ENCODE data around the gene RAB3D. TPM values are rescaled to one million over a fixed set of nuclear protein-coding genes. Genes with fewer than 3 reads are reported as not detected.
"Not testable (repeated sequence)": the region's sequence is repeated elsewhere in the genome, so short reads cannot be mapped to it uniquely, and the experiment has no call there.

RAB3D gene
- total RNA-seq, 2 donors from 2014 or later, result 47.7 to 54.0 TPM

GRCh38 chr19:11322269-11323024 lies 17.0 kb downstream of the RAB3D start:
- no peak overlapping the region for H3K9ac ChIP-seq (ENCODE audit: low read depth in 2 of 2, low read length in 2 of 2)
- DNase-seq, result no peak
- no peak overlapping the region for H3K4me3 ChIP-seq
- no peaks in the 10 kb centered on the region for H3K9me3 ChIP-seq
- H3K4me1 ChIP-seq, result no peaks in the 10 kb centered on the region
- H3K27ac ChIP-seq, result no peak overlapping the region
- intact Hi-C loops (cut with DNase I), result no loop called here
- no peaks in the 10 kb centered on the region for H3K36me3 ChIP-seq
- no peaks in the 10 kb centered on the region for H3K27me3 ChIP-seq
- no peak for TF ChIP-seq CTCF (IDR thresholded peaks at IDR 0.05)

GRCh38 chr19:11321191-11322126 lies 18.0 kb downstream of the RAB3D start:
- Histone ChIP-seq H3K9ac (ENCODE audit: low read depth in 2 of 2, low read length in 2 of 2) (no peak overlapping the region), H3K9me3 (no peaks in the 10 kb centered on the region), H3K27me3 (no peaks in the 10 kb centered on the region), H3K27ac (no peak overlapping the region), H3K4me3 (no peak overlapping the region), H3K36me3 (no peaks in the 10 kb centered on the region), H3K4me1 (no peaks in the 10 kb centered on the region)
- intact Hi-C loops (cut with DNase I), result no loop called here
- no peak for TF ChIP-seq CTCF (IDR thresholded peaks at IDR 0.05)
- DNase-seq, result no peak

GRCh38 chr19:11320278-11320995 lies 19.0 kb downstream of the RAB3D start:
- H3K9ac ChIP-seq (ENCODE audit: low read depth in 2 of 2, low read length in 2 of 2); H3K36me3 ChIP-seq; intact Hi-C loops (cut with DNase I); H3K27me3 ChIP-seq; H3K4me1 ChIP-seq; H3K27ac ChIP-seq; H3K4me3 ChIP-seq; DNase-seq; H3K9me3 ChIP-seq: not testable (repeated sequence)

- no peaks in the 10 kb centered on the region for H3K9me3 ChIP-seq
- H3K4me3 ChIP-seq, result no peak overlapping the region
- H3K36me3 ChIP-seq, result no peaks in the 10 kb centered on the region
- H3K9ac ChIP-seq (ENCODE audit: low read depth in 2 of 2, low read length in 2 of 2), result no peak overlapping the region
- no peak for DNase-seq
- intact Hi-C loops (cut with DNase I), result no loop called here
- H3K4me1 ChIP-seq, result no peaks in the 10 kb centered on the region
- no peaks in the 10 kb centered on the region for H3K27me3 ChIP-seq
- no peak overlapping the region for H3K27ac ChIP-seq
- no peak for TF ChIP-seq CTCF (IDR thresholded peaks at IDR 0.05)
Measured at GRCh38 chr19:11306337-11306736, 33.1 kb downstream of the RAB3D start.

GRCh38 chr19:11304936-11305335 lies 34.5 kb downstream of the RAB3D start:
- no peaks in the 10 kb centered on the region for H3K9me3 ChIP-seq
- no peaks in the 10 kb centered on the region for H3K27me3 ChIP-seq
- H3K4me1 ChIP-seq, result no peaks in the 10 kb centered on the region
- intact Hi-C loops (cut with DNase I), result no loop called here
- no peak for DNase-seq
- no peak for TF ChIP-seq CTCF (IDR thresholded peaks at IDR 0.05)
- H3K4me3 ChIP-seq, result no peak overlapping the region
- H3K9ac ChIP-seq (ENCODE audit: low read depth in 2 of 2, low read length in 2 of 2), result no peak overlapping the region
- no peak overlapping the region for H3K27ac ChIP-seq
- no peaks in the 10 kb centered on the region for H3K36me3 ChIP-seq
